K562 (cell line): ENCODE measurements around the gene TRIO. TPM values are rescaled to one million over a fixed set of nuclear protein-coding genes. Genes with fewer than 3 reads are reported as not detected.

Source experiments
- ATAC-seq: fragments of 200-7000 bp; cut with Tn5 transposase; 3 replicates; pipeline ENCODE4 v1.9.1; 2020; ENCODE audit warnings: moderate library complexity
- BruUV-seq: library from RNA; stranded (reverse); fragments of 400-500 nt; replicated peaks from 2 replicates; lab custom pipeline; 2021; lab: Mats Ljungman, UMichigan
- CTCF ChIA-PET: fragments of 300-600 bp; formaldehyde crosslinking; extraction: SDS; loops from one replicate; lab custom pipeline; 2021; ENCODE audit warnings: low intra/inter-chr PET ratio; lab: Yijun Ruan, JAX
- POLR2A ChIA-PET: fragments of 300-600, 350-650 bp; sonication (Branson Sonifier 250); formaldehyde crosslinking; extraction: SDS; loops from one replicate; lab custom pipeline; 2021; ENCODE audit warnings: antibody characterized with exemption, inconsistent platforms; lab: Yijun Ruan, JAX
- DNase-seq, 4 experiments: peaks; one replicate each; pipeline versions ENCODE4 v3.0.0 to v3.0.0-alpha.2; 2011 to 2018; ENCODE audit warnings: low spot score in 3 of 4, mixed read lengths in 3 of 4; ENCODE audit errors: extremely low read depth in 1 of 4
- FAIRE-seq: peaks from 2 replicates; lab custom pipeline; 2011; peaks lifted over from hg19 to GRCh38; lab: Jason Lieb, UNC
- H2AFZ ChIP-seq: 2 replicates; pipeline ENCODE4 v1.6.0; 2011; ENCODE audit warnings: low read depth, low read length, control low read depth, inconsistent platforms
- H3K27ac ChIP-seq: fragments of 200-600 bp; 3 replicates; pipeline ENCODE4 v1.8.0; 2011; ENCODE audit warnings: low read depth, mild to moderate bottlenecking, control low read depth, inconsistent platforms, low read length, moderate library complexity, mixed read lengths; ENCODE audit errors: extremely low read depth
- H3K27me3 ChIP-seq, 2 experiments: fragments of 300-600 bp in 1 of 2; 2 replicates in 1 of 2; 3 replicates in 1 of 2; pipeline versions ENCODE4 v1.6.0 to v1.8.0; 2011; ENCODE audit warnings: inconsistent platforms in 2 of 2, low read length in 2 of 2, mild to moderate bottlenecking in 1 of 2, mixed read lengths in 1 of 2, moderate library complexity in 1 of 2; ENCODE audit not compliant: control insufficient read depth in 2 of 2, insufficient read depth in 2 of 2
- H3K36me3 ChIP-seq: fragments of 300-600 bp; 3 replicates; pipeline ENCODE4 v1.8.0; 2011; ENCODE audit warnings: mild to moderate bottlenecking, low read length, inconsistent platforms; ENCODE audit not compliant: control insufficient read depth, insufficient read depth
- H3K4me1 ChIP-seq, 2 experiments: fragments of 200-600 bp in 1 of 2; replicated peaks in 1 of 2; 2 replicates in 1 of 2; 3 replicates in 1 of 2; pipeline versions ENCODE4 v1.5.1 to v1.8.0; 2011; ENCODE audit warnings: inconsistent platforms in 2 of 2, low read length in 2 of 2, mild to moderate bottlenecking in 1 of 2, mixed read lengths in 1 of 2, moderate library complexity in 1 of 2; ENCODE audit not compliant: control insufficient read depth in 2 of 2, insufficient read depth in 2 of 2
- H3K4me2 ChIP-seq: 2 replicates; pipeline ENCODE4 v1.6.1; 2011; ENCODE audit warnings: low read length, control low read depth, inconsistent platforms, mixed read lengths; ENCODE audit not compliant: insufficient read depth
- H3K4me3 ChIP-seq: fragments of 200-600 bp; sonication (generic), shearing (Covaris generic); 2 replicates; pipeline ENCODE4 v1.5.1; 2016; ENCODE audit warnings: control low read depth, inconsistent platforms
- H3K79me2 ChIP-seq: fragments of 200-600 bp; 3 replicates; pipeline ENCODE4 v1.8.0; 2011; ENCODE audit warnings: low read length, inconsistent platforms; ENCODE audit not compliant: control insufficient read depth, insufficient read depth
- H3K9ac ChIP-seq, 2 experiments: 2 replicates each; pipeline versions ENCODE4 v1.6.0 to v1.6.1; 2011; ENCODE audit warnings: low read depth in 2 of 2, low read length in 2 of 2, control low read depth in 1 of 2, inconsistent platforms in 1 of 2, mild to moderate bottlenecking in 1 of 2, mixed read lengths in 1 of 2; ENCODE audit not compliant: insufficient read depth in 1 of 2
- H3K9me1 ChIP-seq: one replicate; pipeline ENCODE4 v1.6.0; 2011; ENCODE audit warnings: inconsistent platforms, mild to moderate bottlenecking, low read length, moderate library complexity; ENCODE audit not compliant: control insufficient read depth, insufficient read depth
- H3K9me3 ChIP-seq: replicated peaks from 2 replicates; pipeline ENCODE4 v1.5.1; 2011; ENCODE audit warnings: low read depth, low read length, inconsistent platforms; ENCODE audit not compliant: control insufficient read depth, insufficient read depth
- H4K20me1 ChIP-seq: replicated peaks from 2 replicates; pipeline ENCODE4 v1.6.1; 2011; ENCODE audit warnings: low read length, inconsistent platforms, mixed read lengths; ENCODE audit not compliant: control insufficient read depth, insufficient read depth
- BMI1 ChIP-seq: fragments of 150-350 bp; IDR thresholded peaks from 2 replicates; pipeline ENCODE4 v1.6.1; 2014; ENCODE audit warnings: low read length
- CREB3L1 ChIP-seq: fragments of 450-650 bp; IDR thresholded peaks from 2 replicates; pipeline ENCODE4 v1.6.1; 2014; ENCODE audit warnings: low read depth, mild to moderate bottlenecking, moderate library complexity, borderline replicate concordance
- E2F8 ChIP-seq: fragments of 450-650 bp; IDR thresholded peaks from 2 replicates; pipeline ENCODE4 v1.7.1; 2018; ENCODE audit warnings: mild to moderate bottlenecking, low read depth; ENCODE audit not compliant: partially characterized antibody
- HNRNPK ChIP-seq: fragments of 200-400 bp; formaldehyde crosslinking; IDR thresholded peaks from one replicate; pipeline ENCODE4 v1.6.1; 2018; ENCODE audit warnings: mild to moderate bottlenecking, low read depth, low read length; ENCODE audit not compliant: poor library complexity, severe bottlenecking
- HNRNPL ChIP-seq: fragments of 200-400 bp; formaldehyde crosslinking; IDR thresholded peaks from 2 replicates; pipeline ENCODE4 v1.6.1; 2017; ENCODE audit warnings: low read depth, mild to moderate bottlenecking, low read length
- KLF16 ChIP-seq: IDR thresholded peaks from 2 replicates; pipeline ENCODE4 v1.6.1; 2016; ENCODE audit warnings: antibody characterized with exemption
- MED1 ChIP-seq: sonication (generic); formaldehyde crosslinking; IDR thresholded peaks from 2 replicates; pipeline ENCODE4 v1.8.1; 2023; ENCODE audit warnings: missing genetic modification reagents, borderline replicate concordance
- PREB ChIP-seq: sonication (generic); formaldehyde crosslinking; IDR thresholded peaks from 2 replicates; pipeline ENCODE4 v1.8.1; 2023; ENCODE audit warnings: mild to moderate bottlenecking, missing genetic modification reagents
- RAD51 ChIP-seq: fragments of 450-650 bp; IDR thresholded peaks from 2 replicates; pipeline ENCODE4 v1.7.1; 2016; ENCODE audit warnings: low read depth, mild to moderate bottlenecking, borderline replicate concordance
- SMARCC2 ChIP-seq: fragments of 450-650 bp; IDR thresholded peaks from 2 replicates; pipeline ENCODE4 v1.6.1; 2017; ENCODE audit warnings: antibody characterized with exemption, moderate library complexity, mild to moderate bottlenecking, low read depth
- TSC22D4 ChIP-seq: fragments of 450-650 bp; IDR thresholded peaks from 2 replicates; pipeline ENCODE4 v1.6.1; 2016; ENCODE audit warnings: missing genetic modification characterization, missing biosample characterization, control low read depth
- ZBTB33 ChIP-seq: sonication (generic); formaldehyde crosslinking; IDR thresholded peaks from 2 replicates; pipeline ENCODE4 v1.8.1; 2023; ENCODE audit warnings: mild to moderate bottlenecking, missing genetic modification reagents
- ZNF165 ChIP-seq: fragments of 250-450 bp; sonication (Bioruptor Pico); IDR thresholded peaks from 2 replicates; pipeline ENCODE4 v1.4.0; 2020; ENCODE audit warnings: borderline replicate concordance
- ZNF655 ChIP-seq: fragments of 250-450 bp; sonication (Bioruptor Pico); IDR thresholded peaks from 2 replicates; pipeline ENCODE4 v1.5.0; 2021
- WGBS: fragments of 100-300 bp; shearing (Covaris generic); methylation state at CpG from one replicate; pipeline ENCODE4 v1.1.6; 2016; ENCODE audit warnings: low coverage, mixed read lengths; ENCODE audit not compliant: insufficient coverage; ENCODE audit errors: missing lambda C conversion rate; 5-methylcytosine and 5-hydroxymethylcytosine counted together
- in situ Hi-C: fragments of 300-500 bp; cut with MboI; formaldehyde crosslinking; loops from 4 replicates; pipeline ENCODE4 v1.15.0; 2018; ENCODE audit warnings: inconsistent platforms, mixed read lengths
- intact Hi-C: fragments of 100-400 bp; cut with micrococcal nuclease; formaldehyde crosslinking; loops from 2 replicates; pipeline ENCODE4 v1.14.2; 2022
- polyA plus RNA-seq, 8 experiments: library from polyadenylated mRNA; depleted of rRNA in 4 of 8; stranded (reverse) in 5 of 8; unstranded in 3 of 8; fragments of >200 nt; fragmentation: Nextera tagmentation in 2 of 8; fragmentation: Illumina TruSeq in 1 of 8; extraction: Ambion mirVana in 2 of 8; extraction: Trizol in 1 of 8; gene quantifications; 2 replicates each; pipeline versions ENCODE4 v1.2.1 to v1.2.3, GENCODE V29; 2011 to 2014; ENCODE audit warnings: inconsistent platforms in 1 of 8, missing spikeins in 1 of 8
- total RNA-seq, 7 experiments: library from RNA; depleted of rRNA in 6 of 7; stranded (reverse); fragments of >200 nt in 6 of 7; fragmentation: Illumina TruSeq in 2 of 7; extraction: Trizol in 2 of 7; gene quantifications; 2 replicates each; pipeline versions ENCODE4 v1.2.1 to v1.2.3, GENCODE V29; 2011 to 2021; ENCODE audit warnings: low replicate concordance in 1 of 7

The TRIO gene
- total and polyA plus RNA-seq, 9 of the 15 experiments (the other 6 are each of a cell fraction or from before 2014, with no cell fraction given), result 0.24 to 5.0 (median 1.1) TPM

GRCh38 chr5:14357441-14357840 lies 214.3 kb downstream of the TRIO start:
- in situ Hi-C loops, result loop anchor here (5.0 to 10.0 kb wide), 2 partner anchors 295 to 373 kb away; no protein-coding TSS in a partner anchor
- no peaks in the 10 kb centered on the region for H3K36me3 ChIP-seq
- TF ChIP-seq MED1 (CRISPR knock-in tag), result no peak
- TF ChIP-seq KLF16, result no peak
- TF ChIP-seq PREB (CRISPR knock-in tag), result no peak
- no peak for TF ChIP-seq CREB3L1
- no peak for TF ChIP-seq TSC22D4 (tag)
- no peak for TF ChIP-seq ZBTB33 (CRISPR knock-in tag)
- TF ChIP-seq BMI1, result no peak
- TF ChIP-seq HNRNPL, result no peak
- TF ChIP-seq RAD51, result no peak
- no peak for TF ChIP-seq SMARCC2
- no peak for TF ChIP-seq E2F8
- no peak for TF ChIP-seq ZNF165
- TF ChIP-seq ZNF655, result no peak
- TF ChIP-seq HNRNPK, result no peak

More at GRCh38 chr5:14357441-14357840, 214.3 kb downstream of the TRIO start:
- no peak for DNase-seq
- WGBS, result 0% methylated on average over 9 of the region's 9 CpGs
- Histone ChIP-seq H3K4me3 (no peak overlapping the region), H3K4me1 (peaks cover 0 to 4% of the 10 kb centered on the region in 2 experiments; a peak in 1 of 5 replicates), H3K9me3 (no peaks in the 10 kb centered on the region), H2AFZ (no peak overlapping the region), H4K20me1 (no peaks in the 10 kb centered on the region; the same call in 1 of the 2 replicates), H3K4me2 (no peak overlapping the region), H3K9ac (no peak overlapping the region), H3K79me2 (no peaks in the 10 kb centered on the region), H3K9me1 (no peaks in the 10 kb centered on the region), H3K27me3 (peaks cover 26 to 45% of the 10 kb centered on the region in 2 experiments), H3K27ac (no peak overlapping the region)
- intact Hi-C loops, result loop anchor here (10.0 kb wide), 1 partner anchor 253 kb away; no protein-coding TSS in a partner anchor
- ATAC-seq, result no peak
- ChIA-PET POLR2A (interaction anchor here (1.3 kb wide), 1 partner anchor 11 kb away, joined by 3 read pairs; no protein-coding TSS in a partner anchor), CTCF (no interaction called here)
- no TSS peak for BruUV-seq
- no peak for FAIRE-seq
